Activated naive CD4-positive, alpha-beta T cell treated with anti-CD3 and anti-CD28 coated beads for 36 hours (primary cell): ENCODE results near the gene UBE2L5. TPM values are rescaled to one million over a fixed set of nuclear protein-coding genes. Genes with fewer than 3 reads are reported as not detected.
A peak's percentile ranks its signal among the peaks of the same experiment; 100 is the strongest.

Source experiments
- CTCF ChIA-PET: fragments of 350-600 bp; sonication (Branson Sonifier 250); formaldehyde crosslinking; loops from one replicate; lab custom pipeline; 2021; ENCODE audit warnings: antibody characterized with exemption; lab: Charles Lee
- DNase-seq: peaks from one replicate; pipeline ENCODE4 v3.0.0-alpha.2; 2020
- H3K27ac Mint-ChIP-seq: one replicate; pipeline ENCODE4 v1.8.0; 2021; ENCODE audit warnings: mild to moderate bottlenecking, mixed read lengths
- H3K27me3 Mint-ChIP-seq: one replicate; pipeline ENCODE4 v1.8.0; 2021; ENCODE audit warnings: low read depth, mixed read lengths
- H3K36me3 Mint-ChIP-seq: one replicate; pipeline ENCODE4 v1.8.0; 2021; ENCODE audit warnings: low read depth, mixed read lengths
- H3K4me1 Mint-ChIP-seq: one replicate; pipeline ENCODE4 v1.8.0; 2021; ENCODE audit warnings: low read depth, mixed read lengths
- H3K4me3 Mint-ChIP-seq: one replicate; pipeline ENCODE4 v1.8.0; 2021; ENCODE audit warnings: mild to moderate bottlenecking, moderate library complexity, mixed read lengths
- H3K9me3 Mint-ChIP-seq: one replicate; pipeline ENCODE4 v1.8.0; 2021; ENCODE audit warnings: mixed read lengths
- intact Hi-C: fragments of 100-400 bp; cut with micrococcal nuclease; formaldehyde crosslinking; loops from one replicate; pipeline ENCODE4 v1.15.1; 2023
- total RNA-seq, 2 experiments: library from RNA; stranded (reverse); gene quantifications; one replicate each; pipeline ENCODE4 v1.2.3, GENCODE V29; 2021

Gene UBE2L5
- total RNA-seq, 2 experiments from 2014 or later = not detected

- no peaks in the 10 kb centered on the region for H3K9me3 Mint-ChIP-seq
- H3K4me1 Mint-ChIP-seq = peaks cover 12% of the 10 kb centered on the region
- no peak overlapping the region for H3K4me3 Mint-ChIP-seq
- H3K27me3 Mint-ChIP-seq = no peaks in the 10 kb centered on the region
- no peak overlapping the region for H3K27ac Mint-ChIP-seq
- no peaks in the 10 kb centered on the region for H3K36me3 Mint-ChIP-seq
- intact Hi-C loops = loop anchor here (2.0 to 5.0 kb wide), 4 partner anchors 141 to 455 kb away; no protein-coding TSS in a partner anchor
- no peak for DNase-seq
- CTCF ChIA-PET = interaction anchor here (0.7 to 1.7 kb wide), 3 partner anchors 9 to 641 kb away, joined by 3 to 4 read pairs (median 3); no protein-coding TSS in a partner anchor
Observed at GRCh38 chr13:30409886-30410704, 12.2 kb upstream of the UBE2L5 start.

GRCh38 chr13:30410705-30411125 is 11.6 kb upstream of the UBE2L5 start:
- H3K9me3 Mint-ChIP-seq = no peaks in the 10 kb centered on the region
- no peaks in the 10 kb centered on the region for H3K36me3 Mint-ChIP-seq
- no peaks in the 10 kb centered on the region for H3K27me3 Mint-ChIP-seq
- no peak overlapping the region for H3K27ac Mint-ChIP-seq
- intact Hi-C loops = no loop called here
- no peak overlapping the region for H3K4me3 Mint-ChIP-seq
- no peak for DNase-seq
- peaks cover 17% of the 10 kb centered on the region for H3K4me1 Mint-ChIP-seq
- CTCF ChIA-PET = interaction anchor here (0.9 to 1.7 kb wide), 2 partner anchors 10 to 642 kb away, joined by 3 to 4 read pairs; no protein-coding TSS in a partner anchor

GRCh38 chr13:30412346-30412745 is 9.9 kb upstream of the UBE2L5 start:
- DNase-seq = no peak
- CTCF ChIA-PET = interaction anchor here (0.7 kb wide), 1 partner anchor 23 kb away, joined by 3 read pairs; no protein-coding TSS in a partner anchor
- intact Hi-C loops = no loop called here
- peaks cover 20% of the 10 kb centered on the region for H3K4me1 Mint-ChIP-seq
- H3K9me3 Mint-ChIP-seq = no peaks in the 10 kb centered on the region
- no peak overlapping the region for H3K27ac Mint-ChIP-seq
- H3K4me3 Mint-ChIP-seq = no peak overlapping the region
- no peaks in the 10 kb centered on the region for H3K27me3 Mint-ChIP-seq
- H3K36me3 Mint-ChIP-seq = no peaks in the 10 kb centered on the region

GRCh38 chr13:30413842-30414241 is 8.5 kb upstream of the UBE2L5 start:
- CTCF ChIA-PET = interaction anchor here (0.8 to 1.1 kb wide), 4 partner anchors 12 to 39 kb away, joined by 3 to 5 read pairs (median 4); no protein-coding TSS in a partner anchor
- Mint-ChIP-seq H3K27me3 (no peaks in the 10 kb centered on the region), H3K36me3 (no peaks in the 10 kb centered on the region), H3K4me1 (peaks cover 12% of the 10 kb centered on the region), H3K4me3 (no peak overlapping the region), H3K9me3 (no peaks in the 10 kb centered on the region), H3K27ac (no peak overlapping the region)
- intact Hi-C loops = no loop called here
- no peak for DNase-seq

DNA sequence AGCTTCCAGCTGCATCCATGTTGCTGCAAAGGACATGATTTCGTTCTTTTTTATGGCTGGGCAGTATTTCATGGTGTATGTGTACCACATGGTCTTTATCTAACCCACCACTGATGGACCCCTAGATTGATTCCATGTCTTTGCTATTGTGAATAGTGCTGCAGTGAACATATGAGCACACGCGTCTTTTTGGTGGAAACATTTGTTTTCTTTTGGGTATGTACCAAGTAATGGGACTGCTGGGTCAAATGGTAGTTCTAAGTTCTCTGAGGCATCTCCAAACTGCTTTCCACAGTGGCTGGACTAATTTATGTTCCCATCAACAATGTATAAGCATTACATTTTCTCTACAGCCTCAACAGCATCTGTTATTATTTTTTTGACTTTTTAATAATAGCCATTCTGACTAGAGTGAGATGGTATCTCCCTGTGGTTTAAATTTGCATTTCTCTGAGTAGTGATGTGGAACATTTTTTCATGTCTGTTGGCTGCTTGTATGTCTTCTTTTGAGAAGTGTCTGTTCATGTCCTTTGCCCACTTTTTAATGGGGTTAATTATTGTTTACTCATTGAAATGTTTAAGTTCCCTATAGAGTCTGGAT is 6.8 kb upstream of the UBE2L5 start:
- H3K27me3 Mint-ChIP-seq = no peaks in the 10 kb centered on the region
- H3K4me1 Mint-ChIP-seq = peaks cover 11% of the 10 kb centered on the region
- no peak for DNase-seq
- intact Hi-C loops = no loop called here
- CTCF ChIA-PET = no interaction called here
- H3K36me3 Mint-ChIP-seq = no peaks in the 10 kb centered on the region
- no peak overlapping the region for H3K27ac Mint-ChIP-seq
- no peaks in the 10 kb centered on the region for H3K9me3 Mint-ChIP-seq
- H3K4me3 Mint-ChIP-seq = no peak overlapping the region

DNA sequence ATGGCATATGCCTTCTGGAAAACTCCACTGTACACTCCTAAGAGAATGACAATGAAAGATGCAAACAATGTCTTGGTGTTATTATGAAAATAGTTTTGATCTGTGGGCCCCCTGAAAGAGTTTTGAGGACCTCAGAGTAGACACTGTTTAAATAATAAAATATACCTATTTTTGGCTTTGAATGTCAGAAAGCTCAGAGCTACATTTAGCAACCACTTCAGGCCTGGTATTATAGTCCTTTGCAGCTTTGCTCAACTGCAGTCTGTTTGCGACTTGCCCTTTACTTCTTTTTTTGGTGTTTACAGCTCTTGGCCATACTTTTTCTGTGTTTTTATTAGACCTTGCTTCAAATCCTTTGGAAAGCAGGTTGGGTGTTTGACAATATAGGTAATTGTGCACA is 5.8 kb upstream of the UBE2L5 start:
- Mint-ChIP-seq H3K27me3 (no peaks in the 10 kb centered on the region), H3K4me1 (peaks cover 16% of the 10 kb centered on the region), H3K36me3 (no peaks in the 10 kb centered on the region), H3K4me3 (no peak overlapping the region), H3K27ac (no peak overlapping the region), H3K9me3 (no peaks in the 10 kb centered on the region)
- intact Hi-C loops = no loop called here
- no peak for DNase-seq
- CTCF ChIA-PET = no interaction called here

DNA sequence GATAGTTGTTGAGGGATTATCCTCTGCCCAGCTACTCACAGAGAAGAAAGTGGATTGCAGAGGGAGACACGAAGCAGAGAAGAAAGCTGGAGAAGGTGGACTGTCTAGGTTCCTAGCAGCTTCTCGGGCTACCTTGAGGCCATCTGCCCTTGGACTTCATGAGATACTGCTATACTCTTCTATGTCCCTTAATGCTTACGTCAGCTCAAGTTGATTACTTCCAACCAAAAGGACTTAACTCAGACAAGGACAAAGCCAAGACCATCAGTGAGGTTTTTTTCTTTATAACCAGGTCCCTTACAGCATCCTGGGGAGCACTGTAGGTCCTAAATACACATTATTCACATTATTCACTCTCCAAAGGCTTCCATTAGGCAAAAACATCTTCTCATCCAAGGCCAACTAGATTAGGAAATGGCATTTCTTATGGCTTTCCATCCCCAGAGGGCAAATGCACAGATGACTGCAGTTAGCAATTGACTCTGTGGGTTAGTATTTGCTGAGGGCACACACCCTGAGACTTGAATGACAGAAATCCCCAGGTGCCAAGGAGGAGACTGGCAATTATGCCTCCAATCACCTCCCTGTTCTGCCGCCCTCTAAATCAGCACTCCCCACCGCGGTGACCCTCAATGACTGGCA is 4.1 kb upstream of the UBE2L5 start:
- Mint-ChIP-seq H3K27ac (no peak overlapping the region), H3K4me1 (peaks cover 21% of the 10 kb centered on the region), H3K36me3 (no peaks in the 10 kb centered on the region), H3K9me3 (no peaks in the 10 kb centered on the region), H3K27me3 (no peaks in the 10 kb centered on the region), H3K4me3 (no peak overlapping the region)
- DNase-seq = no peak
- CTCF ChIA-PET = interaction anchor here (1.5 kb wide), 1 partner anchor 286 kb away, joined by 4 read pairs; no protein-coding TSS in a partner anchor
- intact Hi-C loops = no loop called here

DNA sequence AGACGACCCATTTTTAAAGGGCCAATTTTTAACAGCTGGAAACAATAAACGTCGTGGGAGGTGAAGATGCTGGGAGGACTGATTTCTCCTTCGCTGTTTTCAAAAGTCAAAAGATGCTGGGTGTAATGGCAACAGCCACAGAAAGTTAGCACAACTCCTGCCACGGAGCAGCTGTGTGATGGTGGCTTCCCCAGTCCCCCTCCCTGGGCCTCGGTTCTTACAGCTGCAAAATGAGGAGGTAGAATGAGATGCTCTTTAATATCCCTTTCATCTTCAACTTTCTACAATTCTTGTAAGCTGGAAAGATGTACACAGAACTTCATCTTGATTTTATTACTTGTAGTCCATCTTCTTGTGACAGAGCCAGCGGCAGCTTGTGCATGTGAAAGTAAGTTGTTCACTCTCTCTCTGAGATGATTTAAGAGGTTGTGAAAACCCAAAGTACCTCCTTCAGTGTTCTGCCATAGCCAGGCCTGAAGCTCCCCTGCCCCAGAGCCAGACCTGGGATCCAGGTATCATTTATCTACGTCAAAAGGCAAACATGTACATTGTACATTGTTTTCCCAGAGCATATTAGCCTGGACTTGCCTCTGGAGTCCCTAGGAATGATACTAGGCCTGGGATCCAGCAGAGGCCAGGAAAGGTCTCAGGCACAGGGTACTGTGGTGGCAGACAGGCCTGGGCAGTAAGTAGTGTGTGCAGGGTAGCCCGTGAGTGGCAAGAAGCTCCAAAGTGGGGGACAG is 3.4 kb upstream of the UBE2L5 start:
- no peak overlapping the region for H3K4me3 Mint-ChIP-seq
- CTCF ChIA-PET = interaction anchor here (0.6 to 2.1 kb wide), 6 partner anchors 9 to 947 kb away, joined by 3 to 6 read pairs (median 3); no protein-coding TSS in a partner anchor
- peaks cover 21% of the 10 kb centered on the region for H3K4me1 Mint-ChIP-seq
- H3K9me3 Mint-ChIP-seq = no peaks in the 10 kb centered on the region
- no peaks in the 10 kb centered on the region for H3K27me3 Mint-ChIP-seq
- H3K27ac Mint-ChIP-seq = no peak overlapping the region
- intact Hi-C loops = no loop called here
- no peaks in the 10 kb centered on the region for H3K36me3 Mint-ChIP-seq
- no peak for DNase-seq

GRCh38 chr13:30421093-30422053 is 920 bp upstream of the UBE2L5 start:
- Mint-ChIP-seq H3K4me1 (peaks cover 11% of the 10 kb centered on the region), H3K27ac (peak overlapping the region; percentile 57), H3K27me3 (no peaks in the 10 kb centered on the region), H3K9me3 (no peaks in the 10 kb centered on the region), H3K4me3 (peak overlapping the region; percentile 67), H3K36me3 (no peaks in the 10 kb centered on the region)
- peak; percentile 49 for DNase-seq
- intact Hi-C loops = loop anchor here (1.0 kb wide), 5 partner anchors 9 to 44 kb away; no protein-coding TSS in a partner anchor
- CTCF ChIA-PET = interaction anchor here (0.6 to 2.1 kb wide), 6 partner anchors 11 to 288 kb away, joined by 3 to 6 read pairs (median 4); no protein-coding TSS in a partner anchor

- Mint-ChIP-seq H3K27ac (no peak overlapping the region), H3K4me1 (peaks cover 11% of the 10 kb centered on the region), H3K27me3 (no peaks in the 10 kb centered on the region), H3K4me3 (no peak overlapping the region), H3K36me3 (no peaks in the 10 kb centered on the region), H3K9me3 (no peaks in the 10 kb centered on the region)
- CTCF ChIA-PET = no interaction called here
- no peak for DNase-seq
- intact Hi-C loops = no loop called here
Observed at GRCh38 chr13:30423891-30424290, 1.6 kb downstream of the UBE2L5 start.

- CTCF ChIA-PET = interaction anchor here (0.5 to 0.8 kb wide), 3 partner anchors 21 to 154 kb away, joined by 3 read pairs; no protein-coding TSS in a partner anchor
- Mint-ChIP-seq H3K36me3 (no peaks in the 10 kb centered on the region), H3K4me1 (peaks cover 29% of the 10 kb centered on the region), H3K27ac (no peak overlapping the region), H3K9me3 (no peaks in the 10 kb centered on the region), H3K27me3 (no peaks in the 10 kb centered on the region), H3K4me3 (no peak overlapping the region)
- DNase-seq = no peak
- intact Hi-C loops = no loop called here
Observed at GRCh38 chr13:30429235-30429634, 6.9 kb downstream of the UBE2L5 start.
